H9 (cell line): ENCODE measurements around the gene MSI2. TPM values are rescaled to one million over a fixed set of nuclear protein-coding genes. Genes with fewer than 3 reads are reported as not detected.

ENCODE experiments used
- DNase-seq: peaks from one replicate; pipeline ENCODE4 v3.0.0-alpha.2; 2017
- H2AFZ ChIP-seq: one replicate; pipeline ENCODE4 v1.6.1; 2013; ENCODE audit warnings: mild to moderate bottlenecking, low read length, control low read depth, moderate library complexity
- H2AK5ac ChIP-seq: 2 replicates; pipeline ENCODE4 v1.6.1; 2013; ENCODE audit warnings: low read length, control low read depth, mixed read lengths; ENCODE audit not compliant: insufficient read length
- H2BK120ac ChIP-seq: one replicate; pipeline ENCODE4 v1.6.1; 2013; ENCODE audit warnings: low read depth, mild to moderate bottlenecking, low read length, control low read depth, inconsistent platforms; ENCODE audit not compliant: poor library complexity, severe bottlenecking
- H2BK12ac ChIP-seq: 2 replicates; pipeline ENCODE4 v1.6.1; 2013; ENCODE audit warnings: low read length, control low read depth, mixed read lengths, low read depth; ENCODE audit not compliant: insufficient read length
- H2BK15ac ChIP-seq: 2 replicates; pipeline ENCODE4 v1.6.1; 2013; ENCODE audit warnings: low read depth, low read length, control low read depth
- H2BK20ac ChIP-seq: one replicate; pipeline ENCODE4 v1.6.1; 2013; ENCODE audit warnings: low read depth, mild to moderate bottlenecking, low read length, control low read depth, inconsistent platforms; ENCODE audit not compliant: poor library complexity, severe bottlenecking
- H2BK5ac ChIP-seq: 2 replicates; pipeline ENCODE4 v1.6.1; 2013; ENCODE audit warnings: low read length, control low read depth, mixed read lengths; ENCODE audit not compliant: insufficient read length
- H3K14ac ChIP-seq: 2 replicates; pipeline ENCODE4 v1.6.1; 2013; ENCODE audit warnings: low read length, control low read depth; ENCODE audit not compliant: insufficient read depth
- H3K18ac ChIP-seq: 2 replicates; pipeline ENCODE4 v1.6.1; 2013; ENCODE audit warnings: low read depth, mild to moderate bottlenecking, mixed read lengths, low read length, control low read depth; ENCODE audit not compliant: insufficient read length
- H3K23ac ChIP-seq: 2 replicates; pipeline ENCODE4 v1.6.1; 2013; ENCODE audit warnings: low read length, control low read depth, mixed read lengths, low read depth; ENCODE audit not compliant: insufficient read length
- H3K23me2 ChIP-seq: 2 replicates; pipeline ENCODE4 v1.6.1; 2013; ENCODE audit warnings: low read depth, mild to moderate bottlenecking, mixed read lengths, low read length, control low read depth; ENCODE audit not compliant: insufficient read length, poor library complexity, severe bottlenecking
- H3K27ac ChIP-seq: 2 replicates; pipeline ENCODE4 v1.5.1; 2013; ENCODE audit warnings: low read length, control low read depth, mixed read lengths, low read depth; ENCODE audit not compliant: insufficient read length
- H3K27me3 ChIP-seq: 2 replicates; pipeline ENCODE4 v1.6.1; 2013; ENCODE audit warnings: low read length, control low read depth, inconsistent platforms; ENCODE audit not compliant: insufficient read depth
- H3K4ac ChIP-seq: 2 replicates; pipeline ENCODE4 v1.6.1; 2013; ENCODE audit warnings: low read depth, mild to moderate bottlenecking, control low read depth, inconsistent platforms, low read length, moderate library complexity
- H3K4me1 ChIP-seq: 2 replicates; pipeline ENCODE4 v1.6.1; 2013; ENCODE audit warnings: low read length, control low read depth, inconsistent platforms; ENCODE audit not compliant: insufficient read depth
- H3K4me2 ChIP-seq: 2 replicates; pipeline ENCODE4 v1.6.1; 2013; ENCODE audit warnings: low read length, control low read depth, mixed read lengths; ENCODE audit not compliant: insufficient read length, insufficient read depth
- H3K56ac ChIP-seq: 2 replicates; pipeline ENCODE4 v1.6.1; 2013; ENCODE audit warnings: low read depth, mild to moderate bottlenecking, mixed read lengths, low read length, control low read depth; ENCODE audit not compliant: insufficient read length
- H3K79me1 ChIP-seq: 2 replicates; pipeline ENCODE4 v1.6.1; 2013; ENCODE audit warnings: low read depth, mild to moderate bottlenecking, moderate library complexity, low read length, control low read depth, inconsistent platforms; ENCODE audit not compliant: insufficient read depth, poor library complexity, severe bottlenecking
- H3K79me2 ChIP-seq: 2 replicates; pipeline ENCODE4 v1.6.1; 2013; ENCODE audit warnings: low read length, control low read depth, inconsistent platforms; ENCODE audit not compliant: insufficient read depth
- H3K9ac ChIP-seq: 2 replicates; pipeline ENCODE4 v1.6.1; 2013; ENCODE audit warnings: low read length, control low read depth, mixed read lengths; ENCODE audit not compliant: insufficient read length; ENCODE audit errors: extremely low read depth
- H3K9me3 ChIP-seq: one replicate; pipeline ENCODE4 v1.6.1; 2013; ENCODE audit warnings: low read depth, low read length, inconsistent platforms; ENCODE audit not compliant: control insufficient read depth
- H3T11ph ChIP-seq: one replicate; pipeline ENCODE4 v1.6.1; 2013; ENCODE audit warnings: mild to moderate bottlenecking, low read length, control low read depth, inconsistent platforms
- H4K20me1 ChIP-seq: one replicate; pipeline ENCODE4 v1.6.1; 2013; ENCODE audit not compliant: control insufficient read depth, insufficient read length, insufficient read depth
- H4K5ac ChIP-seq: 2 replicates; pipeline ENCODE4 v1.6.1; 2013; ENCODE audit warnings: low read depth, mild to moderate bottlenecking, mixed read lengths, low read length, control low read depth; ENCODE audit not compliant: insufficient read length
- H4K8ac ChIP-seq: replicated peaks from 2 replicates; pipeline ENCODE4 v1.6.1; 2013; ENCODE audit warnings: low read length, control low read depth, mixed read lengths, low read depth; ENCODE audit not compliant: insufficient read length
- H4K91ac ChIP-seq: 2 replicates; pipeline ENCODE4 v1.6.1; 2013; ENCODE audit warnings: low read depth, mild to moderate bottlenecking, moderate library complexity, mixed read lengths, low read length, control low read depth; ENCODE audit not compliant: insufficient read length
- H3K27ac Mint-ChIP-seq, 3 experiments: 2 replicates in 2 of 3; 3 replicates in 1 of 3; pipeline ENCODE4 v1.8.0; 2020 to 2021; ENCODE audit warnings: mixed read lengths in 3 of 3, mild to moderate bottlenecking in 1 of 3, moderate library complexity in 1 of 3
- H3K27me3 Mint-ChIP-seq: 2 replicates; pipeline ENCODE4 v1.8.0; 2021; ENCODE audit warnings: low read depth, mild to moderate bottlenecking, moderate library complexity, mixed read lengths
- H3K36me3 Mint-ChIP-seq, 3 experiments: 2 replicates in 2 of 3; 3 replicates in 1 of 3; pipeline ENCODE4 v1.8.0; 2020 to 2021; ENCODE audit warnings: low read depth in 3 of 3, mixed read lengths in 3 of 3; ENCODE audit not compliant: insufficient read depth in 1 of 3
- H3K4me1 Mint-ChIP-seq, 2 experiments: 2 replicates each; pipeline ENCODE4 v1.8.0; 2020; ENCODE audit warnings: mixed read lengths in 2 of 2
- H3K4me3 Mint-ChIP-seq, 2 experiments: 2 replicates in 1 of 2; 3 replicates in 1 of 2; pipeline ENCODE4 v1.8.0; 2020 to 2021; ENCODE audit warnings: mild to moderate bottlenecking in 2 of 2, mixed read lengths in 2 of 2, moderate library complexity in 1 of 2
- H3K9me3 Mint-ChIP-seq, 2 experiments: 2 replicates in 1 of 2; 3 replicates in 1 of 2; pipeline ENCODE4 v1.8.0; 2020; ENCODE audit warnings: mild to moderate bottlenecking in 2 of 2, mixed read lengths in 2 of 2, moderate library complexity in 1 of 2
- CTCF ChIP-seq: fragments of 200-600 bp; sonication (generic); conservative IDR thresholded peaks from 3 replicates; pipeline ENCODE4 v1.8.0; 2021; ENCODE audit warnings: antibody characterized with exemption, mild to moderate bottlenecking
- WGBS: extraction: QIAGEN DNeasy Blood & Tissue Kit; methylation state at CpG from one replicate; pipeline ENCODE4 v1.1.7; 2013; ENCODE audit warnings: missing lambda C conversion rate, low lambda C conversion rate, mixed read lengths; ENCODE audit not compliant: insufficient read length; ENCODE audit errors: extremely low coverage; 5-methylcytosine and 5-hydroxymethylcytosine counted together
- total RNA-seq: library from RNA; stranded (reverse); gene quantifications from 2 replicates; pipeline ENCODE4 v1.2.1, GENCODE V29; 2021

MSI2 gene
- total RNA-seq, 1 experiment from 2014 or later, result 98.5 TPM

GRCh38 chr17:57337390-57337789 is 81.1 kb downstream of the MSI2 start:
- Histone ChIP-seq H3T11ph (no peak overlapping the region), H3K18ac (no peak overlapping the region), H3K4ac (no peak overlapping the region), H3K27ac (no peak overlapping the region), H4K91ac (no peak overlapping the region), H3K9ac (no peak overlapping the region), H2BK5ac (no peak overlapping the region), H2AFZ (no peak overlapping the region), H3K4me1 (peaks cover 18% of the 10 kb centered on the region), H3K23ac (no peak overlapping the region), H4K8ac (no peak overlapping the region), H3K4me2 (no peak overlapping the region), H3K23me2 (no peaks in the 10 kb centered on the region), H4K20me1 (no peaks in the 10 kb centered on the region), H3K9me3 (no peaks in the 10 kb centered on the region), H2BK120ac (no peak overlapping the region), H2AK5ac (no peak overlapping the region), H2BK12ac (no peak overlapping the region), H3K56ac (no peak overlapping the region), H2BK20ac (no peak overlapping the region), H2BK15ac (no peak overlapping the region), H3K79me1 (peaks cover 2% of the 10 kb centered on the region), H3K14ac (no peak overlapping the region; the same call in 1 of the 2 replicates), H4K5ac (no peak overlapping the region), H3K79me2 (no peaks in the 10 kb centered on the region), H3K27me3 (no peaks in the 10 kb centered on the region)
- peaks cover 12 to 30% (median 21%) of the 10 kb centered on the region in 3 experiments for H3K36me3 Mint-ChIP-seq
- peaks cover 54 to 68% of the 10 kb centered on the region in 2 experiments for H3K4me1 Mint-ChIP-seq
- peaks cover 1% of the 10 kb centered on the region; the same call in 1 of the 2 replicates for H3K27me3 Mint-ChIP-seq
- peak overlapping the region; percentile 30 to 74 (median 46); a peak in 3 of 7 replicates for H3K27ac Mint-ChIP-seq
- no peak for TF ChIP-seq CTCF
- no peaks in the 10 kb centered on the region; a peak in 1 of 5 replicates for H3K9me3 Mint-ChIP-seq
- H3K4me3 Mint-ChIP-seq, result no peak overlapping the region
- no peak for DNase-seq
- no CpG with 5 or more reads among the region's 12 CpGs for WGBS
